SU-DHL-6 (cell line): Measurements from ENCODE around the gene TEDDM1.
"Not testable (repeated sequence)": the region's sequence is repeated elsewhere in the genome, so short reads cannot be mapped to it uniquely, and the experiment has no call there.

Experiments used
- H2AFZ ChIP-seq: fragments of 200-600 bp; sonication (generic); 2 replicates; pipeline ENCODE4 v1.6.1; 2014; ENCODE audit warnings: low read depth, mild to moderate bottlenecking, moderate library complexity, mixed read lengths, antibody characterized with exemption, low read length; ENCODE audit not compliant: severe bottlenecking
- H3F3A ChIP-seq: fragments of 200-600 bp; shearing (Covaris generic); 2 replicates; pipeline ENCODE4 v1.6.0; 2016; ENCODE audit warnings: antibody characterized with exemption, mild to moderate bottlenecking; ENCODE audit not compliant: insufficient read depth
- H3K27ac ChIP-seq: fragments of 200-600 bp; sonication (generic); 2 replicates; pipeline ENCODE4 v1.5.1; 2016; ENCODE audit warnings: low read depth, mild to moderate bottlenecking, low read length, moderate library complexity, mixed read lengths
- H3K27me3 ChIP-seq: fragments of 200-600 bp; sonication (generic), shearing (Covaris generic); 2 replicates; pipeline ENCODE4 v1.6.0; 2014; ENCODE audit warnings: mild to moderate bottlenecking, low read length
- H3K36me3 ChIP-seq: fragments of 200-600 bp; sonication (generic); 2 replicates; pipeline ENCODE4 v1.6.1; 2014; ENCODE audit warnings: mild to moderate bottlenecking, low read length, mixed read lengths
- H3K4me2 ChIP-seq: fragments of 300-600, 200-600 bp; shearing (Covaris generic), sonication (generic); 2 replicates; pipeline ENCODE4 v1.6.0; 2014; ENCODE audit warnings: low read length, low read depth, mild to moderate bottlenecking; ENCODE audit not compliant: poor library complexity, severe bottlenecking
- H3K4me3 ChIP-seq: fragments of 200-600 bp; sonication (generic); 2 replicates; pipeline ENCODE4 v1.5.1; 2014; ENCODE audit warnings: antibody characterized with exemption, low read length, mild to moderate bottlenecking, mixed read lengths; ENCODE audit not compliant: insufficient read depth, poor library complexity, severe bottlenecking
- H3K79me2 ChIP-seq: fragments of 200-600 bp; sonication (generic); 2 replicates; pipeline ENCODE4 v1.6.1; 2014; ENCODE audit warnings: mild to moderate bottlenecking, low read length, moderate library complexity; ENCODE audit not compliant: insufficient read depth
- H3K9ac ChIP-seq: fragments of 200-600 bp; sonication (generic); 2 replicates; pipeline ENCODE4 v1.7.0; 2014; ENCODE audit warnings: mild to moderate bottlenecking, low read length
- H3K9me2 ChIP-seq: fragments of 200-600 bp; sonication (generic); replicated peaks from 2 replicates; pipeline ENCODE4 v1.6.1; 2014; ENCODE audit warnings: low read length; ENCODE audit not compliant: insufficient read depth
- H3K9me3 ChIP-seq: fragments of 200-600 bp; sonication (generic); 2 replicates; pipeline ENCODE4 v1.6.1; 2014; ENCODE audit warnings: low read length, mixed read lengths; ENCODE audit not compliant: insufficient read depth
- H4K20me1 ChIP-seq: fragments of 200-600 bp; sonication (generic); 2 replicates; pipeline ENCODE4 v1.6.1; 2014; ENCODE audit warnings: low read depth, mild to moderate bottlenecking, antibody characterized with exemption, low read length, moderate library complexity, mixed read lengths
- CTCF ChIP-seq: fragments of 200-600 bp; sonication (generic); IDR thresholded peaks from one replicate; pipeline ENCODE4 v1.5.1; 2017; ENCODE audit warnings: antibody characterized with exemption, mild to moderate bottlenecking, low read length, moderate library complexity; ENCODE audit not compliant: insufficient read depth, poor library complexity, severe bottlenecking
- EZH2phosphoT487 ChIP-seq: fragments of 200-600 bp; sonication (generic), shearing (Covaris generic); conservative IDR thresholded peaks from 2 replicates; pipeline ENCODE4 v1.6.1; 2018; ENCODE audit warnings: mild to moderate bottlenecking, antibody characterized with exemption, low read length, moderate library complexity, mixed read lengths

TEDDM1 gene

GRCh38 chr1:182380199-182380598, 20.3 kb downstream of the TEDDM1 start:
- Histone ChIP-seq H4K20me1 (no peaks in the 10 kb centered on the region), H3F3A (no peaks in the 10 kb centered on the region), H3K9me2 (no peaks in the 10 kb centered on the region), H3K79me2 (no peaks in the 10 kb centered on the region), H3K9ac (no peak overlapping the region), H3K27me3 (no peaks in the 10 kb centered on the region), H2AFZ (no peak overlapping the region), H3K4me2 (no peak overlapping the region), H3K27ac (no peak overlapping the region), H3K4me3 (no peak overlapping the region), H3K36me3 (no peaks in the 10 kb centered on the region), H3K9me3 (no peaks in the 10 kb centered on the region)
- TF ChIP-seq EZH2phosphoT487 (no peak), CTCF (no peak)

GRCh38 chr1:182379781-182380180, 20.7 kb downstream of the TEDDM1 start:
- not testable (repeated sequence) for H3K36me3 ChIP-seq

GRCh38 chr1:182376936-182377574, 23.4 kb downstream of the TEDDM1 start:
- no peak overlapping the region for H3K9ac ChIP-seq
- H3K4me2 ChIP-seq, result no peak overlapping the region
- H3K79me2 ChIP-seq, result no peaks in the 10 kb centered on the region
- H3K36me3 ChIP-seq, result no peaks in the 10 kb centered on the region
- H3K27ac ChIP-seq, result no peak overlapping the region
- no peak overlapping the region for H3K4me3 ChIP-seq
- no peaks in the 10 kb centered on the region for H4K20me1 ChIP-seq
- H3F3A ChIP-seq, result no peaks in the 10 kb centered on the region
- TF ChIP-seq CTCF (no peak), EZH2phosphoT487 (no peak)
- H3K9me3 ChIP-seq, result no peaks in the 10 kb centered on the region
- no peaks in the 10 kb centered on the region for H3K27me3 ChIP-seq
- H3K9me2 ChIP-seq, result no peaks in the 10 kb centered on the region
- H2AFZ ChIP-seq, result no peak overlapping the region

More at GRCh38 chr1:182379781-182380180, 20.7 kb downstream of the TEDDM1 start:
- H3K9ac ChIP-seq, H3K9me2 ChIP-seq, H2AFZ ChIP-seq, H3K27ac ChIP-seq, H3K4me3 ChIP-seq, H3K79me2 ChIP-seq, H3K27me3 ChIP-seq, H4K20me1 ChIP-seq, H3K9me3 ChIP-seq, H3K4me2 ChIP-seq, H3F3A ChIP-seq: not testable (repeated sequence)

GRCh38 chr1:182374101-182374834, 26.2 kb downstream of the TEDDM1 start:
- no peaks in the 10 kb centered on the region for H4K20me1 ChIP-seq
- H3K4me3 ChIP-seq, result no peak overlapping the region
- H3K9me3 ChIP-seq, result no peaks in the 10 kb centered on the region
- no peak overlapping the region for H3K9ac ChIP-seq
- no peaks in the 10 kb centered on the region for H3K27me3 ChIP-seq
- no peaks in the 10 kb centered on the region for H3K79me2 ChIP-seq
- H3F3A ChIP-seq, result no peaks in the 10 kb centered on the region
- no peak overlapping the region for H3K27ac ChIP-seq
- no peak overlapping the region for H3K4me2 ChIP-seq
- TF ChIP-seq EZH2phosphoT487 (no peak), CTCF (no peak)
- H2AFZ ChIP-seq, result no peak overlapping the region
- H3K9me2 ChIP-seq, result no peaks in the 10 kb centered on the region
- H3K36me3 ChIP-seq, result no peaks in the 10 kb centered on the region
